ENCODE measurements around the gene ARFRP1. TPM values are rescaled to one million over a fixed set of nuclear protein-coding genes. Genes with fewer than 3 reads are reported as not detected.

Gene ARFRP1
- total RNA-seq, 1 experiment from 2014 or later = 74.0 TPM

GRCh38 chr20:63705232-63706026, 2.3 kb downstream of the ARFRP1 start:
- intact Hi-C loops (cut with micrococcal nuclease; ENCODE audit: unreplicated experiment) = no loop called here
- CTCF ChIA-PET = no interaction called here
- no peak for TF ChIP-seq CTCF (IDR thresholded peaks at IDR 0.05; ENCODE audit: unreplicated experiment)
- no peaks in the 10 kb centered on the region for H3K27me3 Mint-ChIP-seq (ENCODE audit: unreplicated experiment)
- H3K9me3 Mint-ChIP-seq (ENCODE audit: low read depth, unreplicated experiment) = no peaks in the 10 kb centered on the region
- H3K36me3 Mint-ChIP-seq (ENCODE audit: insufficient read depth, unreplicated experiment) = peaks cover 90% of the 10 kb centered on the region
- no peak for DNase-seq
- H3K4me1 Mint-ChIP-seq (ENCODE audit: low read depth, unreplicated experiment) = peaks cover 35% of the 10 kb centered on the region
- H3K27ac Mint-ChIP-seq (ENCODE audit: unreplicated experiment) = no peak overlapping the region
- BruUV-seq (replicated peaks) = no TSS peak
- H3K4me3 Mint-ChIP-seq (ENCODE audit: low read depth, unreplicated experiment) = peak overlapping the region; percentile 97

GRCh38 chr20:63704749-63705117, 3.0 kb downstream of the ARFRP1 start:
- TF ChIP-seq CTCF (IDR thresholded peaks at IDR 0.05; ENCODE audit: unreplicated experiment) = no peak
- Mint-ChIP-seq H3K27ac (ENCODE audit: unreplicated experiment) (no peak overlapping the region), H3K36me3 (ENCODE audit: insufficient read depth, unreplicated experiment) (peaks cover 90% of the 10 kb centered on the region), H3K9me3 (ENCODE audit: low read depth, unreplicated experiment) (no peaks in the 10 kb centered on the region), H3K4me3 (ENCODE audit: low read depth, unreplicated experiment) (no peak overlapping the region), H3K4me1 (ENCODE audit: low read depth, unreplicated experiment) (peaks cover 40% of the 10 kb centered on the region), H3K27me3 (ENCODE audit: unreplicated experiment) (no peaks in the 10 kb centered on the region)
- CTCF ChIA-PET = no interaction called here
- BruUV-seq (replicated peaks) = no TSS peak
- intact Hi-C loops (cut with micrococcal nuclease; ENCODE audit: unreplicated experiment) = no loop called here
- DNase-seq = no peak

- H3K9me3 Mint-ChIP-seq (ENCODE audit: low read depth, unreplicated experiment) = no peaks in the 10 kb centered on the region
- DNase-seq = no peak
- TF ChIP-seq CTCF (IDR thresholded peaks at IDR 0.05; ENCODE audit: unreplicated experiment) = no peak
- H3K4me3 Mint-ChIP-seq (ENCODE audit: low read depth, unreplicated experiment) = no peak overlapping the region
- H3K36me3 Mint-ChIP-seq (ENCODE audit: insufficient read depth, unreplicated experiment) = peaks cover 91% of the 10 kb centered on the region
- CTCF ChIA-PET = no interaction called here
- no peak overlapping the region for H3K27ac Mint-ChIP-seq (ENCODE audit: unreplicated experiment)
- no TSS peak for BruUV-seq (replicated peaks)
- intact Hi-C loops (cut with micrococcal nuclease; ENCODE audit: unreplicated experiment) = no loop called here
- H3K4me1 Mint-ChIP-seq (ENCODE audit: low read depth, unreplicated experiment) = peaks cover 45% of the 10 kb centered on the region
- no peaks in the 10 kb centered on the region for H3K27me3 Mint-ChIP-seq (ENCODE audit: unreplicated experiment)
Measured at GRCh38 chr20:63703976-63704748, 3.6 kb downstream of the ARFRP1 start.

- intact Hi-C loops (cut with micrococcal nuclease; ENCODE audit: unreplicated experiment) = no loop called here
- Mint-ChIP-seq H3K4me1 (ENCODE audit: low read depth, unreplicated experiment) (peaks cover 45% of the 10 kb centered on the region), H3K27ac (ENCODE audit: unreplicated experiment) (no peak overlapping the region), H3K9me3 (ENCODE audit: low read depth, unreplicated experiment) (no peaks in the 10 kb centered on the region), H3K4me3 (ENCODE audit: low read depth, unreplicated experiment) (no peak overlapping the region), H3K27me3 (ENCODE audit: unreplicated experiment) (no peaks in the 10 kb centered on the region), H3K36me3 (ENCODE audit: insufficient read depth, unreplicated experiment) (peaks cover 91% of the 10 kb centered on the region)
- CTCF ChIA-PET = no interaction called here
- no peak for TF ChIP-seq CTCF (IDR thresholded peaks at IDR 0.05; ENCODE audit: unreplicated experiment)
- no TSS peak for BruUV-seq (replicated peaks)
- DNase-seq = no peak
Measured at GRCh38 chr20:63703471-63703975, 4.3 kb downstream of the ARFRP1 start.
